HTERT RPE-1 (cell line): Measurements from ENCODE around the gene ADAM19.
"Not testable (repeated sequence)": the region's sequence is repeated elsewhere in the genome, so short reads cannot be mapped to it uniquely, and the experiment has no call there.

Experiments used
- in situ Hi-C: fragments of 300-500 bp; cut with MboI; formaldehyde crosslinking; loops from 4 replicates; pipeline ENCODE4 v1.14.3; 2020; ENCODE audit warnings: low sequenced_read_pairs

ADAM19 gene

GRCh38 chr5:157444224-157444623 lies 131.4 kb downstream of the ADAM19 start:
- in situ Hi-C loops, result no loop called here

- in situ Hi-C loops, result no loop called here
These were observed 132.5 kb downstream of the ADAM19 start for GRCh38 chr5:157443041-157443549.

GRCh38 chr5:157434096-157434495 lies 141.5 kb downstream of the ADAM19 start:
- in situ Hi-C loops, result no loop called here

- in situ Hi-C loops, result no loop called here
These were observed 143.9 kb downstream of the ADAM19 start for GRCh38 chr5:157431544-157432200.

GRCh38 chr5:157429920-157430319 lies 145.7 kb downstream of the ADAM19 start:
- in situ Hi-C loops, result not testable (repeated sequence)
